SKM-1 (cell line): ENCODE data around the gene AVL9.
"Not testable (repeated sequence)": the region's sequence is repeated elsewhere in the genome, so short reads cannot be mapped to it uniquely, and the experiment has no call there.

Experiments used
- DNase-seq: peaks from one replicate; lab custom pipeline; 2025; ENCODE audit not compliant: unreplicated experiment; lab: John Stamatoyannopoulos, UW

AVL9 gene

GRCh38 chr7:32494946-32495297 lies 367 bp upstream of the AVL9 start:
- DNase-seq = no peak

GRCh38 chr7:32496052-32496813 lies 944 bp downstream of the AVL9 start:
- DNase-seq = no peak

- not testable (repeated sequence) for DNase-seq
Measured at GRCh38 chr7:32499755-32500154, 4.5 kb downstream of the AVL9 start.

DNA sequence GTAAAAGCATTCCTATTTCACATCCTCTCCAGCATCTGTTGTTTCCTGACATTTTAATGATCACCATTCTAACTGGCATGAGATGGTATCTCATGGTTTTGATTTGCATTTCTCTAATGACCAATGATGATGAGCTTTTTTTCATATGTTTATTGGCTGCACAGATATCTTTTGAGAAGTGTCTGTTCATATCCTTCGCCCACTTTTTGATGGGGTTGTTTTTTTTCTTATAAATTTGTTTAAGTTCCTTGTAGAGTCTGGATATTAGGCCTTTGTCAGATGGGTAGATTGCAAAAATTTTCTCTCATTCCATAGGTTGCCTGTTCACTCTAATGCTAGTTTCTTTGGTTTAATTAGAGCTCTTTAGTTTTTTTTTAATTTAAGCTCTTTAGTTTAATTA lies 4.9 kb downstream of the AVL9 start:
- DNase-seq = not testable (repeated sequence)

GRCh38 chr7:32500922-32501341 lies 5.6 kb downstream of the AVL9 start:
- DNase-seq = peak; percentile 17

GRCh38 chr7:32501522-32501921 lies 6.2 kb downstream of the AVL9 start:
- no peak for DNase-seq

GRCh38 chr7:32502728-32503127 lies 7.4 kb downstream of the AVL9 start:
- no peak for DNase-seq

DNA sequence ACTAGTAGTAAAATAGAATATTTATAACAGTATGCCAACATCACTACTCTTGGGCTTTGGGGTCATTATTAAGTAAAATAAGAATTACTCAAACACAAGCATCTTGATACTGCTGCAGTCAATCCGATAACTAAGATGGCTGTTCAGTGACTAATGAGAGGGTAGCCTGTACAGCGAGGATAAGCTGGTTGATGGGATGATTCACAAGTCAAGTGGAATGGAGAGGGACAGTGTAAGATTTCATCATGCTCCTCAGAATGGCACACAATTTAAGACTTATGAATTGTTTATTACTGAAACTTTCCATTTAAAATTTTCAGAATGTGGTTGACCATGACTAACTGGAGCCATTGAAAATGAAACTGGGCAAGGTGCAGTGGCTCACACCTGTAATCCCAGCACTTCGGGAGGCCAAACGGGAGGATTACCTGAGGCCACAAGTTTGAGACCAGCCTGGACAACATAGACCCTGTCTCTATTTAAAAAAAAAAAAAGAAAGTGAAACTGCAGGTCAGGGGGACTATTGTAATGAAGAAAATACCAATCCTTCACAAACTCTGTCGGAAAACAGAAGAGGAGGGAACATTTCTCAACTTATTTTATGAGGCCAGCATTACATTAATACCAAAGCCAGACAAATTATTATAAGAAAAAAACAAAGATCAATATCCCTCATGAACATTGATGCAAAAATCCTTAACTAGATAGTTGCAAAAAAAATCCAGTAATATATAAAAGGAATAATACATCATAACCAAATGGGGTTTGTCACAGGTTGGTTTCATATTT lies 11.2 kb downstream of the AVL9 start:
- DNase-seq = no peak

DNA sequence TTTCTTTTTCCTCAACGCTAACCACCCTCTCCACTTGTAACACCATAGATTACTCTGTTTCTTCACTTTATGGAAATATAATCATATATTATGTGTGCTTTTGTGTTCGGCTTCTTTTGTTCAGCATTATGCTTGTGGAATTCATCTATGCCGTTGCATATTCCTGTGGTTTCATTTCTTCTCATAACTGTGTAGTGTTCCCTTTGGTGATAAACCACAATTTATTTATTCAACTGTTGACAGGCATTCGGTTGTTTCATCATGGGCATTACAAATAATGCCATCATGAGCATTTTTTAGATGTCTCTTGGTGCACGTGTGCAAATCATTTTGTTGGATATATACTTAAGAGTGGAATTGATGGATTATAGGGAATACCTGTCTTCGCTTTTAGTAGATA lies 12.1 kb downstream of the AVL9 start:
- DNase-seq = no peak

DNA sequence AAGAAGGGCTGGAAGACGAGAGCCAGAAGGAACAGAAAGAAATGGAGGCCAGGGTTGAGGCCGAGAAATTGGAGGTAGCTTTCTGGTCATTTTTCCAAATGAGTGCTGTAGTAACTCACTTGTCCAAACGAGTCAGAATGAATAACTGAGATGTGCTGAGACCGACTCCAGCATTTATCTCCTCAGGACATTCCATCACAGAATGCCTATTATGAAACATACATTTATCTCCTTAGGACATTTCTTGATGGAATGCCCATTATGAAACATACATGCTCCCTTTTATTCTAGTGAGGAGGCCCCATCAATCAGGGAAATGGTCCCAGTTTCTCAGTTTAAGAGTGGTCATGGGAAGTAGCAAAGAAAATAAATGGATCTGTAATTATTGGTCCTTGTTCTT lies 16.5 kb downstream of the AVL9 start:
- DNase-seq = no peak

DNA sequence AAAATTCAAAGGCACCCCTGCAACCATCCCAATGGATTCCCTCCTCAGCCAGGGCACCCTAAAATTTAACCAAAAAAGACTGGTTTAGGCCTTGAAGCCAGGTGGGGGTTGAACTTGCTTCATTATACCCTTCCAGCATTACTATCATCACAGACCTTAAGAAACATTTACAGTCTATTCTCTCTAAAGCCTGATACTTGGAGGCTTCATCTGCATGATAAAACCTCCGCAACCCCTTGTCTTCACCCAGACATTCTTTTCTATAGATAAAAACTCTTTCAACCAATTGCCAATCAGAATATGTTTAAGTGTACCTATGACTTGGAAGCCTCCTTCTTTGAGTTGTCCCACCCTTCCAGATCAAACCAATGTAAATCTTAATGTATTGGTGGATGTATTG lies 17.9 kb downstream of the AVL9 start:
- no peak for DNase-seq

DNA sequence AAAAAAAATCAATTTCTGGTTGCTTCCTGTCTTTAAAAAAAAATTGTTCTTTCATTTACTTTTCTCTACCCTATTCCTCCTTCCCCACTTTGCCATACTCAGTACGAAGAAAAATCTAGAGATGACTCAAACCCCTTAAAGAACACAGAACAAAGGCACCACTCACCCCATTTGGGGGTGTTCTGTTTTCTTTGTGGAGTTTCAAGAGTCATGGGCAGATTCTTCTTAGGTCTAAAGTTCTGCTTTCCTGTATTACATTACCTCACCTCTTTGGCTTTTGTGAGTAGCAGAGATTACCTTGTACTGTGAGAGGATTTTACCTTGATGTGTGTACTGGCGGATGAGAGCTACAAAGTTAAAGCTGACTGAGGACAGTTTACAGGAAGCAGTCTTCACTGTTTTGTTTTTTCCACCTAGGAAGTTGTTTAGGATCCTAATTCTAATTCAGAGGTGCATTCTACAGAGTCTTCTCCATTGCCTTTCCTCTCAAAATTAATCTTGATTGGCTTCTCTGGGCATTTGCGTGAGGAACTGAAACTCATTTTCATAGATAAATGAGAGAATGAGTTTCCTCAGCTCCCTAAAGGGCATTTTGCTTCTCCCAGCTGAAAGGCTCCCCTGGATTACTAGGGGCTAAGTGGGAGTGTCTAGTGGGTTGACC lies 20.7 kb downstream of the AVL9 start:
- DNase-seq = no peak

- DNase-seq = no peak
Measured at GRCh38 chr7:32516551-32517100, 21.3 kb downstream of the AVL9 start.

- no peak for DNase-seq
Measured at GRCh38 chr7:32518534-32519140, 23.3 kb downstream of the AVL9 start.

DNA sequence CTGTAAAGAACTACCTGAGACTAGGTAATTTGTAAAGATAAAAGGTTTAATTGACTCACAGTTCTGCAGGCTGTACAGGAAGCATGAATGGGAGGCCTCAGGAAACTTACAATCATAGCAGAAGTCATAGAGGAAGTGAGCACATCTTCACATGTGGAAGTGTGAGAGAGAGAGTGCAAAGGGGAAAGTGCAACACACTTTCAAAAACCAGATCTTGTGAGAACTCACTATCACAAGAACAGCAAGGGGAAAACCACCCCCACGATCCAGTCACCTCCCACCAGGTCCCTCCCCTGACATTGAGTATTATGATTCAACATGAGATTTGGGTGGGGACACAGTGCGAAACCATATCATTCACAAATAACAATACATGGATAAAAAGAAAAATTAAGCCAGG lies 24.5 kb downstream of the AVL9 start:
- DNase-seq = no peak

DNA sequence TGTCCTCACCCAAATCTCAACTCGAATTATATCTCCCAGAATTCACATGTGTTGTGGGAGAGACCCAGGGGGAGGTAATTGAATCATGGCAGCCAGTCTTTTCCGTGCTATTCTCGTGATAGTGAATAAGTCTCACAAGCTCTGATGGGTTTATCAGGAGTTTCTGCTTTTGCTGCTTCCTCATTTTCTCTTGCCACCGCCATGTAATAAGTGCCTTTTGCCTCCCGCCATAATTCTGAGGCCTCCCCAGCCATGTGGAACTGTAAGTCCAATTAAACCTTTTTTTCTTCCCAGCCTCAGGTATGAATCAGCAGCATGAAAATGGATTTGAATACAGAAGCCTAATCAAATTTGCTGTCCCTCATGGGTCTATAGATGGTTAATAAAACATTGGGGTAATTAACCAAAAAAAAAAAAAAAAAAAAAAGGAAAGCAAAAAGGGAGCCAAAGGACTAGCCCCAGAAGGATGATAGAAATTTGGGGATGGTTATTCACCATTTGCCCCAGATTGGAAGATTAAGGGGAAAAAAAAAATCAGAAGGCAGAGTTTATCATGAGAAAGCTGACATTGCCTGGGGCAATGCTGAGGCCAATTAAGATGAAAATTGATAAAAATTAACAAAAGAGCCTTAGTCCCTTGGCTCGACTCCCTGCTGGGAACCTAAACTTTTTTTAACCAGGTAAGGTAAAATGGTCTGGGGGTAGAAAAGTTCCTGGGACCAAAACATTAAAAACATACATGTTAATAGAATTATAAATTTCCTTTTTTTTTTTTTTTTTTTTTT lies 27.6 kb downstream of the AVL9 start:
- no peak for DNase-seq

DNA sequence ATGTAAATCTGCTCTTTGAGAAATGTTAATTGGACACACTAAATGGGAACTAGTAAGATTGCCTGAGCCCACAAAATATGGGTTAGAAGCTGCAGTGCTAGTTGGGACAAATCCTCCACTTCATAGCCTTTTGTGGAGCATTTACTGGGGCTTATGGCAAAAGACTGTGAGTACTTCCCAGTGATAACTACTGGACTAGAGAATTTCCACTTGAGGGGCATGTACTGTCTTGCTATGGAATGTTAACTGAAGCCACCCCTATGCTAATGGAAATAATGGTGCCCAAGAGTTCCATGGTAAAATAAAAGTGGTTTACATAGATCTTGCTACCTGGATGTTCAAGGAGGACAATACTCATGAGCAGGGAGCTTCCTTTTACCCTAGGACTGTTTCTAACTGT lies 29.3 kb downstream of the AVL9 start:
- DNase-seq = no peak

DNA sequence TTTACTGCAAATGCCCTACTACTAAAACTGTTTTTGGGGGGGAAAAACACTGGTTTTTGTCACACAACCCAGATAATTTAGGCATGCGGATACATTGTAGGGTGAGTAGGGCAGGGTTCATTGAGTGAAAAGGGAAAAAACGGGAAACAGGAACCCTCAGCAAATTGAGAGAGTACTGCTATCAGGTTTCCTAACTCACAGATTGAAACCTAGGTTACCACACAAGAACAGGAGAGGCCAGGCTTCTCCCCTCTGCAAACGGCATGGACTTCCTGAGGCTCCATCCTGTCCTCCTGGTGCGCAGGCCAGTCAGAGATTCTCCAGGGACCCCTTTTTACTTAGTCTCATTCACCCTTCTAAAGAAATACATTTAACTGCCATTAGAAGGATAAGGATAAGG lies 30.6 kb downstream of the AVL9 start:
- DNase-seq = no peak

- no peak for DNase-seq
Measured at GRCh38 chr7:32531402-32531801, 36.1 kb downstream of the AVL9 start.

GRCh38 chr7:32532086-32532485 lies 36.8 kb downstream of the AVL9 start:
- DNase-seq = no peak

- no peak for DNase-seq
Measured at GRCh38 chr7:32532716-32533115, 37.4 kb downstream of the AVL9 start.
